GM18907 (cell line): ENCODE measurements around the gene ERFL.
"Not testable (repeated sequence)": the region's sequence is repeated elsewhere in the genome, so short reads cannot be mapped to it uniquely, and the experiment has no call there.

Experiments
- ATAC-seq: cut with Tn5 transposase; IDR thresholded peaks from one replicate; pipeline ENCODE4 v1.9.1; 2021; ENCODE audit warnings: mild to moderate bottlenecking, moderate library complexity; ENCODE audit not compliant: unreplicated experiment

ERFL gene

DNA sequence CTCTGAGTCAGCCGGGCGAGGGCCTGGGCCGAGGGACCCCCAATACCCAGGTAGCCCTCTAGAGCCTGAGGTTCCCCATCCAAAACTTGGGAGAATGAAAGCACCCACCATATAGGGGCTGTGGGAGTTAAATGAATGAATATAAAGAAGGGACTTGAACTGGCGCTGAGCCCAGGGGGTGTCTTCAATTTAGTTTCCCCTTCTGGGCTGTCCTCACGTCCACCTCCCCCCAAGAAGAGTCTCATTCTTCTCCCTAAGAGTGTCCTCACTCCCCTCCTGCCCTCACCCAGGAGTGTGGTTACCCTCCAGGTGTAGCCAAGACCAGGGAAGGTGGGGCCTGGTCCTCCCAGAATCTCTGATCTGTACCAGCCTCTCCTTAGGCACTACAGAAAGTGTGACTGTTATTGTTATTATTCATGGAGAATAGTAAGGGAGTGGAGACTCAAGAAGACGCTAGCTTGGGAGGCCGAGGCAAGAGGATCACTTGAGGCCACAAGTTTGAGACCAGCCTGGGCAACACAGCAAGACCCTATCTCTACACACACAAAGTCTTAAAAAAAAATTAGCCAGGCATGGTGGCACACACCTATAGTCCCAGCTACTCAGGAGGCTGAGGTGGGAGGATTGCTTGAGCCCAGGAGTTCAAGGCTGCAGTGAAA lies 48.5 kb downstream of the ERFL start:
- no peak for ATAC-seq

GRCh38 chr19:41879080-41879479 lies 49.2 kb downstream of the ERFL start:
- ATAC-seq, result no peak

DNA sequence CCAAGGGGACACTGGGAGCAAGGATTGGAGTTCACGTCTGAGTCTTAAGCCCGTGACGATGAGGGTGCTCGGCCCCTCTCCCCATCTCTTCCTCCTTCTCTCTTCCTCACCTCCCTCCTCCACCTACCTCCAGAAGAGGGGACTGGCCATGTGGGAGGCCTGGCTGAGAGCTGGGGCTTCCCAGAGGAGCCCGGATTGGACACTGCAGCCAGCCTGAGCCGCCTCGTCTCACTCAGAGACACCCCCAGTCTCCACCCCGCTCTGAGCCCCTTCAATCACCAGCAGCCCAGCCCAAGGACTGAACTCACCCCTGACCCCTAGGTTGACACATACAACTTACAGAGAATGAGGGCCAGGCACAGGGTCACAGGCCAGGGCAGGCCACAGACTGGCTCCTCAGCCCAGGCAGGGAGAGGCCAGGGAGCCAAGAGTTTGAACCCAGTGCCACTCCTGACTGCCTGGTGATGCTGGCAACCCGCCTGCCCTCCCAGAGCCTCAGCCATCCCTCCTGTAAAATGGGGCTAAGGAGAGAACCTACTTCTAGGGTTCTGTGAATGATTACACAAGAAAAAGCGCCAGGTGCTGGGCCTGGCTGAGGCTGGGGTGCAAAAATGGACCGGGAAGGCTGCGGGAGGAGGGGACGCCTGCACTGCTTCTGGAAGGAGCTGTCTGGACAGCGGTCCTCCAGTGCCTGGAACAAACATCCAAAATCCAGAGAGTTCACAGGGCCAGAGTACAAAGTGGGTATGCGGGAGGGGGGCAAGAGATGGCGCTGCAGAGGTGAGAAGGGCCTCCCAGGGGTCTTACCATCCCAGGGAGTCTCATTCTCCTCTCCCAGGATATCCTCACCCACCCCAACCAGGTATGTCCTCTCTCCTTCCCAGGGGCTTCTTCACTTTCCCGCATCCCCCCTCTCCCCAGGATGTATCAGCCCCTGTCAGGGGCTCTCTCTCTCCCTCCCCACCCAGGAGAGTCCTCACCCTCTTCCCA lies 50.0 kb downstream of the ERFL start:
- ATAC-seq, result peak; percentile 18

- ATAC-seq, result peak; percentile 76
Observed at GRCh38 chr19:41876847-41877832, 51.1 kb downstream of the ERFL start, which contains the start of gene CD79A. Gene CD79A (plus strand): TSS chr19:41877279. CDS start chr19:41877305, 26 bp downstream.

- ATAC-seq, result not testable (repeated sequence)
Observed at GRCh38 chr19:41875973-41876372, 52.3 kb downstream of the ERFL start.

- no peak for ATAC-seq
Observed at GRCh38 chr19:41872775-41873647, 55.2 kb downstream of the ERFL start.

DNA sequence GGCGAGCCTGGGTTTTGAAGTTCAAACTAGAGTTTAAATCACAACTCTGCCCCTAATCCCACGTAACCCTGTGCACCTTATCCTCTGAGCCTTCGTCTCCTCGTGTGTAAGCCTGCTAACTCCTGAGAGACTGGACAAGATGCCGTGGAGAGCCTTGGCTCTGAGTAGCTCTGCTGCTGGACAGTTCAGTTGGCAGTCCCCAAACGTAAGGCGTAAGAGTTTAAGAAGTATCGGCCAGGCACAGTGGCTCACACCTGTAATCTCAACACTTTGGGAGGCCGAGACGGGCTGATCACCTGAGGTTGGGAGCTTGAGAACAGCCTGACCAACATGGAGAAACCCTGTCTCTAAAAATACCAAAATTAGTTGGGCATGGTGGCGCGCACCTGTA lies 55.9 kb downstream of the ERFL start:
- no peak for ATAC-seq

DNA sequence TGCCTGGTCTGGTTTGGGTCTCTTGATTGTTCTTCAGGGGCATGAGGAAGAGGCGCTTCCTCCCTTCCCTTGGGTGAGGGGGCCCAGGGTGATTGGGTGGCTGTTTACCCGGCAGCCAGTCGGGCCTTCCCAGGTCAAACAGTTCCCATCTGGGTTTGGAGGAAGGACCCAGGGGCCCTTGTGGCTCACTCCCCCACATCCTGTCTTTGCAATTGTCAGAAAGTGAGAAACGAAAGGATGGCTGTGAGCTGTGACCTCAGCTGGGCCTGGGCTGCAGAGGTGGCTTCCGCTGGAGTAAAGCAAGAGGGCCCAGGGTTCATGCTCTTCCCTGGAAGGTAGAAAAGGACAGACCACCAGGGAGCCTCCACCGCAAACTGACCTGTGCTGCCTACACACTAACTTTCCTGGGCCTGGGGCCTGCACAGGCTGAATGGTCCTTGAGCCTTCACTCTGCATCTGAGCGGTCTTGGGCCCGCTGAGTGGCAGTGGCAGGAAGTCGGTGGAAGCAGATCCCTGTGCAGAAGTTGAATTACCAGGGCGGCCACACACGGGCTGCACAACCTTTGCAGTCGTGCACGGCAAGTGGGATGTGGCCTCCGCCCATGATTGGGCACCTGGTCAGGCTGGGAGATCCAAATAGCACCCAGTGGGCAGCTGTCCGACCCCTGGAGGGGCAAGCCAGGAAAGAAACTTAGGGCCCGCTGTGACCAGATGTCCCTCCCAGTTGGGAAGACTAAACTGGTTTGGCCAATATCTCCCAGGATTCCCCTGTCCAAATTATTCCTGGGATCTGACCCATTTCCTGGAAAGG lies 56.5 kb downstream of the ERFL start:
- ATAC-seq, result peak; percentile 57

DNA sequence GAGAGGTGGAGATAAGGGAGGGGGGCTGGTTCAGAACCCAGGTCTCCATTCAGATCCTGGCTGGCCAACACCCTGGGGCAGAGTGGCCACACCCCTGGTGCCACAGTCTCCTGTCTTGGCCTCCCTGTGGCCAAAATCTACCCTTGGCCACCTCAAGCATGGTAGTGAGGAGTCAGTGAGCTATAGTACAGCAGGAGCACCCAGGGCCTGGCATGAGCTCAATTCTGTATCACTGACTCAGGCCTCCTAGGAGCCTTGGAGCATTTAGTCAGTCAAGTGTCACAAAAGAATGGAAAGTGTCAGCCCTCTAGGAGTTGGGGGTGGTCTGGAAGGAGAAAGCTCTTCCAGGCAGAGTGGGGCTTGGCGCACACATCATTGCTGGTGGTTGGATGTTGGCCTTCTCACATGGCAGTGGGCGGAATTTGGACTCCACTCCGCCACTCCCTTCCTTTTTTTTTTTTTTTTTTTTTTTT lies 57.8 kb downstream of the ERFL start:
- ATAC-seq, result no peak

GRCh38 chr19:41869374-41869955 lies 58.8 kb downstream of the ERFL start:
- no peak for ATAC-seq

DNA sequence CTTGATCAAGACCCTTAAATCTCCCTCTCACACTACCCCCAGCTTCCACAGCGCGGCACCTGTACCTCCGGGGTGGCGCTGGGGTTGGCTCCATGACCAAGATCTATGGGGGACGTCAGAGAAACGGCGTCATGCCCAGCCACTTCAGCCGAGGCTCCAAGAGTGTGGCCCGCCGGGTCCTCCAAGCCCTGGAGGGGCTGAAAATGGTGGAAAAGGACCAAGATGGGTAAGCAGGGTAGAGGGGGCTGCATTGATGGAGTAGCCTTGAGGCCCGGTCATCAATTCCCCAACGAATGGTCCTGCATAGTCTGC lies 59.3 kb downstream of the ERFL start:
- no peak for ATAC-seq

GRCh38 chr19:41868120-41868988 lies 59.9 kb downstream of the ERFL start:
- ATAC-seq, result no peak

DNA sequence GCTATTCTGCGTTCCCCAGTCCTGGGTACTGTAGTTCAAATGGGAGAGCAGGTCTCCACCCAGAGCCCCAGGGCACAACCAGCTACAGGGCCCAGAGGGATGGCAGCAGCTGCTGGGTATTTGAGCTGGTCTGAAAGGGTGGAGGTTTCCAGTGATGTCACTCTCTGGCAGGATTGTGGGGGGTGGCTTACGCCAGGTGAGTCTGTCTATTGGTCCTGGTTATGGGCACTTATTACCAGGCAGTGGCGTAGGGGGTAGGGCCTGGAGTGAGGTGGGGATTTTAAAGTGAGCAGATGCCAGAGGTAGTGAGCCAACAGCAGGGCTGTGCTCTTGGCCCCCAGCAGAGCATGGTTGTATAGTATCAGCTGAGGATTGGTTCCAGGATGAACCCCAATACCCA lies 62.0 kb downstream of the ERFL start:
- ATAC-seq, result no peak

DNA sequence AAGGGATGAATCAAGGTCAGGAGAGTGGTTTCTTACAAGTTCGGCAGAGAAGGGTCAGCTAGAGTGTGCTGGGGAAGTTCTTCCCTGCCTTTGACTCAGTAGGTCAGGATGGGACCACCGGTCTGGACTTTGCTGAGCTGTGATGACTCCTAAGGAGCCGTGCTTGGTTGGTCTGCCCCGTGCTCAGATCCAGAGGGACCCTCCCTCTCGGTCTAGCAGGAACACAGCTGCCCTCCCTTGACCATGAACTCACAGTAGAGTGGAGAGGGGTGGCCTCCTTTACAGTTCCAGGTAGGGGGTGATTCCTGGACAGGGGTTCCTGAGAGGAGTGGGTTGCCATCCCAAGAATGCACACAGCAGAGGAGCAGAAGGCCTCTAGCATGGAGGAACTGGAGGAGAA lies 63.9 kb downstream of the ERFL start:
- ATAC-seq, result no peak

- ATAC-seq, result no peak
Observed at GRCh38 chr19:41863209-41863931, 64.9 kb downstream of the ERFL start.

DNA sequence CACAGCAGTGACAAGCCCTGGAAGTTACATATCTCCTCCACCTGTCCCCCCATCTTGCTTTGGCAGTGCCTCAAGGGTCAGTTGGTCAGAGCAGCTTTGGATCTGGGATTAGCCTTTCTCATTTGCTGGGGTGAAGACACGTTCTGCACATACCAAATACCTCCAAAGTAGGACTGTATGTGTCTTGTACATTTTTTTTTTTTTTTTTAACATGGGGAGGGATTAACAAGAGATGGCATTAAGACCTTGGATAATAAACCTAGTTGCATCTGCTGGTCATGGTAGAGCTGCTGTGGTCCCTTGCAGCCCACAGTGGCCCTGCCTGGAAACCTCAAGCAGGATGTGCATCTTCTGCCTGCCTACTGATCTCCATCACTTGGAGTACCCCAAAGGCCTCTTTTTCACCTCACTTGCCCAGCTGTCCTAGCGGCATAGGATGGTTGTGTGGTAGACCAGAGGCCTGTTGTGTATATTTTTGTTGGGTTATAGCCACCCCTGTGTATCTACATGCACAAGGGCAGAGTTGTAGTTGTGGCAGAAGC lies 65.7 kb downstream of the ERFL start:
- no peak for ATAC-seq

- ATAC-seq, result no peak
Observed at GRCh38 chr19:41861846-41862245, 66.4 kb downstream of the ERFL start.
